Mammary epithelial cell (primary cell): ENCODE data around the gene XPC.

ENCODE experiments used
- EZH2 ChIP-seq: IDR thresholded peaks from 2 replicates; pipeline ENCODE4 v1.6.1; 2012; ENCODE audit warnings: low read length, inconsistent platforms, borderline replicate concordance
- TF ChIP-seq, protein P1 (sequence below), 2 donors: IDR thresholded peaks in 1 of 2; conservative IDR thresholded peaks in 1 of 2; 2 replicates each; pipeline ENCODE4 v1.5.1; 2011 to 2012; ENCODE audit warnings: inconsistent platforms in 2 of 2, low read length in 2 of 2, mild to moderate bottlenecking in 2 of 2, control low read depth in 1 of 2, low read depth in 1 of 2; ENCODE audit not compliant: insufficient read depth in 1 of 2; ENCODE audit errors: extremely low read depth in 1 of 2

DNA sequence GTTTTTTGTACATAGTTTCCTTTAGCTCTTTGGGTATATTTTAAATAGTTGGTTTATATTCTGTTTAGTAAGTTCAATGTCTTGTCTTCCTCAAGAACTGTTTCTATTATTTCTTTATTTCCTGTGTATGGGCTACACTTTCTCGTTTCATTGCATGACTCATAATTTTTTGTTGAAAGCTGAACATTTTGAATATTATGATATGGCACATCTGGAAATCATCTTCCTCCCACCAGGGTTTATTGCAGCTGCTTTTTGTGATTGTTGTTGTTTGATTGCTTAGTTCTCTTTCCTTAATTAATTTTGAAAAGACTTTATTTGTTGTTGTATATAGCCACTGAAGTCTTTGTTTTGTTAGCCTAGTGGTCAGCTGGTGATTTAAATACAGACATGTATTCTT is 44.1 kb upstream of the XPC start:
- TF ChIP-seq, protein P1, sequence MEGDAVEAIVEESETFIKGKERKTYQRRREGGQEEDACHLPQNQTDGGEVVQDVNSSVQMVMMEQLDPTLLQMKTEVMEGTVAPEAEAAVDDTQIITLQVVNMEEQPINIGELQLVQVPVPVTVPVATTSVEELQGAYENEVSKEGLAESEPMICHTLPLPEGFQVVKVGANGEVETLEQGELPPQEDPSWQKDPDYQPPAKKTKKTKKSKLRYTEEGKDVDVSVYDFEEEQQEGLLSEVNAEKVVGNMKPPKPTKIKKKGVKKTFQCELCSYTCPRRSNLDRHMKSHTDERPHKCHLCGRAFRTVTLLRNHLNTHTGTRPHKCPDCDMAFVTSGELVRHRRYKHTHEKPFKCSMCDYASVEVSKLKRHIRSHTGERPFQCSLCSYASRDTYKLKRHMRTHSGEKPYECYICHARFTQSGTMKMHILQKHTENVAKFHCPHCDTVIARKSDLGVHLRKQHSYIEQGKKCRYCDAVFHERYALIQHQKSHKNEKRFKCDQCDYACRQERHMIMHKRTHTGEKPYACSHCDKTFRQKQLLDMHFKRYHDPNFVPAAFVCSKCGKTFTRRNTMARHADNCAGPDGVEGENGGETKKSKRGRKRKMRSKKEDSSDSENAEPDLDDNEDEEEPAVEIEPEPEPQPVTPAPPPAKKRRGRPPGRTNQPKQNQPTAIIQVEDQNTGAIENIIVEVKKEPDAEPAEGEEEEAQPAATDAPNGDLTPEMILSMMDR (conservative IDR thresholded peaks at IDR 0.05 in 1 of 2, IDR thresholded peaks at IDR 0.05 in 1 of 2; ENCODE audit: extremely low read depth in 1 of 2, insufficient read depth in 1 of 2, low read depth in 1 of 2, low read length in 2 of 2), result no peak
- TF ChIP-seq EZH2, result no peak
